H9 (cell line): ENCODE results near the gene METTL17. TPM values are rescaled to one million over a fixed set of nuclear protein-coding genes. Genes with fewer than 3 reads are reported as not detected.

Experiments used
- DNase-seq: peaks from one replicate; pipeline ENCODE4 v3.0.0-alpha.2; 2017
- H2AFZ ChIP-seq: one replicate; pipeline ENCODE4 v1.6.1; 2013; ENCODE audit warnings: mild to moderate bottlenecking, low read length, control low read depth, moderate library complexity
- H2AK5ac ChIP-seq: 2 replicates; pipeline ENCODE4 v1.6.1; 2013; ENCODE audit warnings: low read length, control low read depth, mixed read lengths; ENCODE audit not compliant: insufficient read length
- H2BK120ac ChIP-seq: one replicate; pipeline ENCODE4 v1.6.1; 2013; ENCODE audit warnings: low read depth, mild to moderate bottlenecking, low read length, control low read depth, inconsistent platforms; ENCODE audit not compliant: poor library complexity, severe bottlenecking
- H2BK12ac ChIP-seq: 2 replicates; pipeline ENCODE4 v1.6.1; 2013; ENCODE audit warnings: low read length, control low read depth, mixed read lengths, low read depth; ENCODE audit not compliant: insufficient read length
- H2BK15ac ChIP-seq: 2 replicates; pipeline ENCODE4 v1.6.1; 2013; ENCODE audit warnings: low read depth, low read length, control low read depth
- H2BK20ac ChIP-seq: one replicate; pipeline ENCODE4 v1.6.1; 2013; ENCODE audit warnings: low read depth, mild to moderate bottlenecking, low read length, control low read depth, inconsistent platforms; ENCODE audit not compliant: poor library complexity, severe bottlenecking
- H2BK5ac ChIP-seq: 2 replicates; pipeline ENCODE4 v1.6.1; 2013; ENCODE audit warnings: low read length, control low read depth, mixed read lengths; ENCODE audit not compliant: insufficient read length
- H3K14ac ChIP-seq: 2 replicates; pipeline ENCODE4 v1.6.1; 2013; ENCODE audit warnings: low read length, control low read depth; ENCODE audit not compliant: insufficient read depth
- H3K18ac ChIP-seq: 2 replicates; pipeline ENCODE4 v1.6.1; 2013; ENCODE audit warnings: low read depth, mild to moderate bottlenecking, mixed read lengths, low read length, control low read depth; ENCODE audit not compliant: insufficient read length
- H3K23ac ChIP-seq: 2 replicates; pipeline ENCODE4 v1.6.1; 2013; ENCODE audit warnings: low read length, control low read depth, mixed read lengths, low read depth; ENCODE audit not compliant: insufficient read length
- H3K23me2 ChIP-seq: 2 replicates; pipeline ENCODE4 v1.6.1; 2013; ENCODE audit warnings: low read depth, mild to moderate bottlenecking, mixed read lengths, low read length, control low read depth; ENCODE audit not compliant: insufficient read length, poor library complexity, severe bottlenecking
- H3K27ac ChIP-seq: 2 replicates; pipeline ENCODE4 v1.5.1; 2013; ENCODE audit warnings: low read length, control low read depth, mixed read lengths, low read depth; ENCODE audit not compliant: insufficient read length
- H3K27me3 ChIP-seq: 2 replicates; pipeline ENCODE4 v1.6.1; 2013; ENCODE audit warnings: low read length, control low read depth, inconsistent platforms; ENCODE audit not compliant: insufficient read depth
- H3K4ac ChIP-seq: 2 replicates; pipeline ENCODE4 v1.6.1; 2013; ENCODE audit warnings: low read depth, mild to moderate bottlenecking, control low read depth, inconsistent platforms, low read length, moderate library complexity
- H3K4me1 ChIP-seq: 2 replicates; pipeline ENCODE4 v1.6.1; 2013; ENCODE audit warnings: low read length, control low read depth, inconsistent platforms; ENCODE audit not compliant: insufficient read depth
- H3K4me2 ChIP-seq: 2 replicates; pipeline ENCODE4 v1.6.1; 2013; ENCODE audit warnings: low read length, control low read depth, mixed read lengths; ENCODE audit not compliant: insufficient read length, insufficient read depth
- H3K56ac ChIP-seq: 2 replicates; pipeline ENCODE4 v1.6.1; 2013; ENCODE audit warnings: low read depth, mild to moderate bottlenecking, mixed read lengths, low read length, control low read depth; ENCODE audit not compliant: insufficient read length
- H3K79me1 ChIP-seq: 2 replicates; pipeline ENCODE4 v1.6.1; 2013; ENCODE audit warnings: low read depth, mild to moderate bottlenecking, moderate library complexity, low read length, control low read depth, inconsistent platforms; ENCODE audit not compliant: insufficient read depth, poor library complexity, severe bottlenecking
- H3K79me2 ChIP-seq: 2 replicates; pipeline ENCODE4 v1.6.1; 2013; ENCODE audit warnings: low read length, control low read depth, inconsistent platforms; ENCODE audit not compliant: insufficient read depth
- H3K9ac ChIP-seq: 2 replicates; pipeline ENCODE4 v1.6.1; 2013; ENCODE audit warnings: low read length, control low read depth, mixed read lengths; ENCODE audit not compliant: insufficient read length; ENCODE audit errors: extremely low read depth
- H3K9me3 ChIP-seq: one replicate; pipeline ENCODE4 v1.6.1; 2013; ENCODE audit warnings: low read depth, low read length, inconsistent platforms; ENCODE audit not compliant: control insufficient read depth
- H3T11ph ChIP-seq: one replicate; pipeline ENCODE4 v1.6.1; 2013; ENCODE audit warnings: mild to moderate bottlenecking, low read length, control low read depth, inconsistent platforms
- H4K20me1 ChIP-seq: one replicate; pipeline ENCODE4 v1.6.1; 2013; ENCODE audit not compliant: control insufficient read depth, insufficient read length, insufficient read depth
- H4K5ac ChIP-seq: 2 replicates; pipeline ENCODE4 v1.6.1; 2013; ENCODE audit warnings: low read depth, mild to moderate bottlenecking, mixed read lengths, low read length, control low read depth; ENCODE audit not compliant: insufficient read length
- H4K8ac ChIP-seq: replicated peaks from 2 replicates; pipeline ENCODE4 v1.6.1; 2013; ENCODE audit warnings: low read length, control low read depth, mixed read lengths, low read depth; ENCODE audit not compliant: insufficient read length
- H4K91ac ChIP-seq: 2 replicates; pipeline ENCODE4 v1.6.1; 2013; ENCODE audit warnings: low read depth, mild to moderate bottlenecking, moderate library complexity, mixed read lengths, low read length, control low read depth; ENCODE audit not compliant: insufficient read length
- H3K27ac Mint-ChIP-seq, 3 experiments: 2 replicates in 2 of 3; 3 replicates in 1 of 3; pipeline ENCODE4 v1.8.0; 2020 to 2021; ENCODE audit warnings: mixed read lengths in 3 of 3, mild to moderate bottlenecking in 1 of 3, moderate library complexity in 1 of 3
- H3K27me3 Mint-ChIP-seq: 2 replicates; pipeline ENCODE4 v1.8.0; 2021; ENCODE audit warnings: low read depth, mild to moderate bottlenecking, moderate library complexity, mixed read lengths
- H3K36me3 Mint-ChIP-seq, 3 experiments: 2 replicates in 2 of 3; 3 replicates in 1 of 3; pipeline ENCODE4 v1.8.0; 2020 to 2021; ENCODE audit warnings: low read depth in 3 of 3, mixed read lengths in 3 of 3; ENCODE audit not compliant: insufficient read depth in 1 of 3
- H3K4me1 Mint-ChIP-seq, 2 experiments: 2 replicates each; pipeline ENCODE4 v1.8.0; 2020; ENCODE audit warnings: mixed read lengths in 2 of 2
- H3K4me3 Mint-ChIP-seq, 2 experiments: 2 replicates in 1 of 2; 3 replicates in 1 of 2; pipeline ENCODE4 v1.8.0; 2020 to 2021; ENCODE audit warnings: mild to moderate bottlenecking in 2 of 2, mixed read lengths in 2 of 2, moderate library complexity in 1 of 2
- H3K9me3 Mint-ChIP-seq, 2 experiments: 2 replicates in 1 of 2; 3 replicates in 1 of 2; pipeline ENCODE4 v1.8.0; 2020; ENCODE audit warnings: mild to moderate bottlenecking in 2 of 2, mixed read lengths in 2 of 2, moderate library complexity in 1 of 2
- CTCF ChIP-seq: fragments of 200-600 bp; sonication (generic); conservative IDR thresholded peaks from 3 replicates; pipeline ENCODE4 v1.8.0; 2021; ENCODE audit warnings: antibody characterized with exemption, mild to moderate bottlenecking
- WGBS: extraction: QIAGEN DNeasy Blood & Tissue Kit; methylation state at CpG from one replicate; pipeline ENCODE4 v1.1.7; 2013; ENCODE audit warnings: missing lambda C conversion rate, low lambda C conversion rate, mixed read lengths; ENCODE audit not compliant: insufficient read length; ENCODE audit errors: extremely low coverage; 5-methylcytosine and 5-hydroxymethylcytosine counted together
- total RNA-seq: library from RNA; stranded (reverse); gene quantifications from 2 replicates; pipeline ENCODE4 v1.2.1, GENCODE V29; 2021

The METTL17 gene
- total RNA-seq, 1 experiment from 2014 or later: 81.4 TPM

- Histone ChIP-seq H3K4me1 (peaks cover 4% of the 10 kb centered on the region; the same call in 1 of the 2 replicates), H2BK15ac (no peak within 1 kb of the TSS), H3K18ac (peak within 1 kb of the TSS; percentile 68), H3K23ac (no peak within 1 kb of the TSS), H4K8ac (no peak within 1 kb of the TSS), H3K14ac (peak within 1 kb of the TSS; percentile 90), H2AK5ac (no peak within 1 kb of the TSS), H3K23me2 (peaks cover 12% of the 10 kb centered on the region), H3K9me3 (no peaks in the 10 kb centered on the region), H3K27ac (no peak within 1 kb of the TSS), H4K5ac (no peak within 1 kb of the TSS), H2BK20ac (no peak within 1 kb of the TSS), H3K4ac (no peak within 1 kb of the TSS), H3K79me2 (no peaks in the 10 kb centered on the region), H3K4me2 (peak within 1 kb of the TSS; percentile 76), H2BK120ac (no peak within 1 kb of the TSS), H3K56ac (no peak within 1 kb of the TSS), H4K91ac (no peak within 1 kb of the TSS), H2BK12ac (no peak within 1 kb of the TSS), H3K9ac (peak within 1 kb of the TSS; percentile 62), H2AFZ (no peak within 1 kb of the TSS), H3K79me1 (no peaks in the 10 kb centered on the region), H2BK5ac (no peak within 1 kb of the TSS), H3T11ph (no peak within 1 kb of the TSS), H3K27me3 (peaks cover 8% of the 10 kb centered on the region; the same call in 1 of the 2 replicates), H4K20me1 (no peaks in the 10 kb centered on the region)
- no peak for TF ChIP-seq CTCF
- Mint-ChIP-seq H3K4me3 (peak within 1 kb of the TSS; percentile 81 to 96), H3K36me3 (peaks cover 6 to 15% (median 6%) of the 10 kb centered on the region in 3 experiments; a peak in 3 of 7 replicates), H3K4me1 (peaks cover 35 to 41% of the 10 kb centered on the region in 2 experiments), H3K27me3 (peaks cover 55% of the 10 kb centered on the region), H3K9me3 (no peaks in the 10 kb centered on the region), H3K27ac (peak within 1 kb of the TSS; percentile 89 to 98 (median 97); a peak in 6 of 7 replicates)
- DNase-seq: peak; percentile 88
- no CpG with 5 or more reads among the region's 72 CpGs for WGBS
Observed at GRCh38 chr14:21024585-21025370, 35.0 kb downstream of the METTL17 start, which contains the start of gene NDRG2. TSS of gene NDRG2 (minus strand) at chr14:21025061. CDS start at chr14:21023315, 1,746 bp downstream.
